RPMI8226 (cell line): ENCODE data around the gene CDH13.

Source experiments
- DNase-seq: peaks from one replicate; pipeline ENCODE4 v3.0.0-alpha.2; 2015

The CDH13 gene

DNA sequence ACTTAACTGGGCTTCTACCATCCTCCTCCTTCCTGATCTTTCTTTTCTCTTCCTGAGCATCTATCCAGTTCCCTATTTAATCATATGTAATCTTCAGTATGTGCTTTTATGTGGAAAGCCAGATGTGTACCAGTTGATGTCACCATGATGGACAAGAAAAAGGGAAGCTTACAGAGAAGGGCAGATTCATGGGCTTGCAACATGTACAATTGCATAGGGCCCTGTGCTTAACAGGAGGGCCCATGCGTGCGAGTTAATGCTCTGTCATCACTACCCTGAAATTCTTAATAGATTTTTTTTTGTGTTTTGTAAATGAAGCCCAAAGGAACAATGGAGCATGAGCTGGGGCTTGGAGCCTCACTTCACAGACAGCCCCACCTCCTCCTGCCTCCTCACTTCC is 124.3 kb downstream of the CDH13 start:
- no peak for DNase-seq

DNA sequence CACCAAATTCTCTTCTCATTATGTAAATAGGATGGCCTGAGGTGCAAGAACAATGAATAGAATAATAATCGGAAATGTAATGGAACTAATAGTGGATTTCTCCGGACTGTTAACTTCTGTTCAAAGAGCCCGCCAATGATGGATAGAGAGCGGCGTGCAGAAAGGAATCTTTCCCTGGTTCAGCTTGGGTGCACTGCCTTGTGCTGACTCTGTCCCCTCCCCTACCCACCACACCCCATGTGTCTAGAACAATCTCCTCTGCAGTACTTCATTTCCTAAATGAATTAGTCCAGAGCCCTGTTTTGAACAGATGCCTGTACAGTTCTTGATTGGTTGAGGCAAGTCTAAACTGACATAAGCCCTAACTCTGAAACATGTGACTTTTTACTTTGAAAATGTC is 125.4 kb downstream of the CDH13 start:
- DNase-seq: no peak

DNA sequence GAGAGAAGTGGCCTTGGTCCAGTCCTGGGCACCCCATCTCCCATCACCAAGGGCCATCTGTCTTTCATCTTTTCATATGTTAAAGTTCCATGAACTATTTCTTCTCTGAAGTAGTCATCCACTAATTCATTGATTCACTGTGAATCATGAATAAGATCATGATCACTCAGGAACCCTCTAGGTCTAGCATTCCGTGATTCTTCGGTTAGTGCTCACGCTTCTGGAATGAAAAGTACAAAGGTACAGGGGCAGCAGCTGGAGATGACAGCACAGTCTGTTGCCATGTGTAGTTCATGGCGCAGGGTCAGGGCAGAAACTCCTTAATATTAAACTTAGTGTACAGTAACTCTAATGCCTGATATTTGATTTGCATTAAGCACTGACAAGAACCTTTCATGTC is 127.1 kb downstream of the CDH13 start:
- no peak for DNase-seq

DNA sequence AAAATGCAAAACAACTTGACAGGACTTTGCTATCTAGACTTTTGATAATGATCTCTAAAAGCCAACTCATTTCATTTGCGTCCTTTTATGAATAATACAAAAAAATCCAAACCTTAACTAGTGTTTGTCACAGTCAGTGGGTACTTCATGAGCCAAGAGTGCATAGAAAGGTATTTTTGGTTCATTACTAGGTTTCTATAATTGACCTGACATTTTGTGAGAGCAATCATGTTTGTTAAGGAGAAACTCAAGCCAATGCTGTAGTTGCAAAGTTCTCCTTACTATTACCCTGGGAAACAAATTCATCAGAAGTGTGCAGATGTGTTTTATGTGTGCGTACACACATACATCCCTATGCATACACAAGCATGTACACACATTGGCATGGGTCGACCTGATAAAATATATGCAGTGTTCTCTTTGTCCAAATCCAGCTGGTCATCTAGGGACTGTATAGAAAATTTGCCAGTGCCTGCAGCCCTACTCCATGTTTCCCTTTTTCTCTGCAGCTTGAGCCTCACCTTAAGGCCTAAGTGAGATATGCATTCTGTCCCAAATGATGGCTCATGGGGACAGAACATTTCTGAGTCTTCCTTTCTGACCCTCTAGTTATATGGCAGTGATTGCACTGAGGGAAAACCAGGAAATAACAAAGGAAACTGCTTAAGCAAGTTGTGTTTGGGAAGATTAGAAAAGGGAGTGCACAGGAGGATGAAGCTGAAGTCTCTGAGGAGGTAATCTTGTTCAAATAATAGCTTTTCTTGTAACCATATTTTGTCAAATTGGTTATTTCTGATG is 128.1 kb downstream of the CDH13 start:
- no peak for DNase-seq

DNA sequence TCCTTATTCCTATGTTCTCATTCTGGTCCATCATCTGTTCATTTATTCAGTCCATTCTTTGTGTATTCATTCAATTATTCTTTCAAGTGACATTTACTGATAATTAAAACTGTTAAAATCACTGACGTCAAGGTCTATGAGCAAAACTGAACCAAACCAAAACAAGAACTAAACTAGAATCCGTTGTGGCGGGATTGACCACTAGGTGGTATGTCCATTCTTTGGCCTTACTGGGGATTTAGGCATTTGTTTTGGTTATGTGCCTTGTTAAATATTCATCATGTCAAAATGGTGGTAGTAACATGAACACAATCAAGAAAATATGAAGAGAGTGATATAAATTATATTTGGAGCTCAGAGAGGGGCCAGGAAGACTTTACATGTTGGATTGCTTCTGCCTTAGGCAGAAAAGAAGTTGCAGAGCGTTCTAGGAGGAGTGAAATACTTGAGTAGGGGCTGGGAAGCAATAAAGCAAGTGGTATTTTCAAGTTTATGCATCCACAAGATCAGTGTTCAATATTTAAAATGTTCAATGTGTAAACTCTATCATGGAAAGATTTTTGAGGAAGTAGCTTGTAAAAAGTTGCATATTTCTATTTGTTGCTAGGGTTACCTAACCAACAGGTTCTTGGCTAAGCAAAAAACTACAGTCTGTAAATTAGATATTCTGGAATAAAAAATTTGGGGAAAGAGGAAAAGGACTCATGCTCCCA is 129.0 kb downstream of the CDH13 start:
- DNase-seq: no peak

DNA sequence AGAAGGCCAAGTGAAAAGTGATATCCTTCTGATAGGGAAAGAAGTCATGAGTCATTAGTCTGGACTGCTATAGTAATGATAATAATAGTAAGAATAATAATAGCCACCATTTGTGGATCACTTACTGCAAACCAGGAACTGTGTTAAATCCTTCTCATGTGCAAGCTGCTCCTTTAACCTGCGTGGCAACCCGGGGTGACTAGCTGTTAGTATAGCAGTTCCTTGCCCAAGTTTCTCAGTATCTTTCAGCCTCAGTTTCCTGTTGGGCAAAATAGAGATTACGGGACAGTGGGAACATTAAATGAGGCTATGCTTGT is 129.5 kb downstream of the CDH13 start:
- no peak for DNase-seq

DNA sequence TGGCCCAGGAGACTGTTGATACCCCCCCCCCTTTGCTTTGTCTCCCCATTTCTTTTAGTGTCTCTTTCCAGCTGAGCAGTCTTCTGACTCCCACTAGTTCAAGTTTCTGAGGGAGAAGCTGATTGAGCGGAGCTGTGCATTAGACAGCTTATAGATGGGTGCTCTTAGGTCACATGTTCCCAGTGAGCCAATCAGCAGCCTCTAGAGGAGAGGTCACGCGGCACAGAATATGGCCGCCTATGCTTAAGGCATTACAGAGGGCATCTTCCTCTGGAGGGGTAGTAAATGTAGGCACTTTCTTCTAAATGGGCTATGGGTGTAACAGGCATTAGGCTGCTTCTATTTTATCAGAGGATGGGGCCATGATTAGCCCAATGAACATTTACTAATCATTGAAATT is 131.6 kb downstream of the CDH13 start:
- no peak for DNase-seq

DNA sequence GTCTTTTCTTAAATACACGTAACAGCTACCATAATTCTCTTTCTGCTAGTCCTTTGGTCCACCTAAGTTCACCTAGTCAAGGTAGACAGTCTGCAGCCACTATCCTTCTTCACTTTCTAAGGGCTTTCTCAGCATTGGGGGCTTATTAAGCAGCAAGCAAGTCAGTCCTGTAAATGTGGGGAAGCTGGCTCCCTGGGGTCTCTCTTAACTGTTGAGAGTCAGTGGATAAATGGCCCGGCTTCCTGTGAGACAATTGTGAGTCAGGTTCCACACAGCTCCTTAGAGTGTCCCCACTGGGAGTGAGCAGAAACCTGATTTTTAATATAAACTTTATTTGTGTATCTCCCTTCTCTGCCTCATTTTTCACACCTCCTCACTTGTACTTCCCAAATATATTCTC is 132.1 kb downstream of the CDH13 start:
- no peak for DNase-seq

DNA sequence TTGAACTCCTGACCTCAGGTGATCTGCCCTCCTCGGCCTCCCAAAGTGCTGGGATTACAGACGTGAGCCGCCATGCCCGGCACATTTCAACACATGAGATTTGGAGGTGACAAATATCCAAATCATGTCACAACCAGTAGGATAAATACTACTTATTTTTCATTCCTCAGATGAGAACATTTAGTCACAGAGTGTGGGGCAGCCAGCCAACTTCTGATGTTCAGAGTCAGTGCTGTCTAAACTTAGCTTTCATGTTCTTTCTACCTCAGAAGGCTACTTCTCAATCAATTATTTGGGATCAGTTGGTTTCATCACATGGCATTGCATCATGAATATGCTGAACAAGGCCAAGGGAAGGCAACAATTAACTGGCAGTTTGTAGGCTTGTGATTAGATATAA is 134.5 kb downstream of the CDH13 start:
- no peak for DNase-seq

DNA sequence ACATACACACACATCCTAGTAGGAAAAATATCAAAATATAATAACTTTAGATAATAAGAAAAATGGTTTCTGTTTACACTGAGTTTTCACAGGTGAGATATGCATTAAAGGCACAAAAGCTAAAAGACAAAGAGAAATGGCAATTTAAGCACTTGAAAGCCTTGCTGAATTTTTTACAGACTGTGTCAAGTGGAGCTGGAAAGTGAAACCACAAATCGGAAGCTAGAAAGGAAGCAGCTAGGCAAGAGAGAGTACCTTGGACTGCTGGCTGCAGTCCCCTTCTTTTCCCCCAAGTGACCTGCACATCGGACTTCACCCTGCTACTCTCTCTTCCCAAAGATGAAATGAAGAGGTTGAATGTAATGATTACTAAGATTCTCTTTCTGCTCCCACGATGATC is 135.1 kb downstream of the CDH13 start:
- DNase-seq: no peak

DNA sequence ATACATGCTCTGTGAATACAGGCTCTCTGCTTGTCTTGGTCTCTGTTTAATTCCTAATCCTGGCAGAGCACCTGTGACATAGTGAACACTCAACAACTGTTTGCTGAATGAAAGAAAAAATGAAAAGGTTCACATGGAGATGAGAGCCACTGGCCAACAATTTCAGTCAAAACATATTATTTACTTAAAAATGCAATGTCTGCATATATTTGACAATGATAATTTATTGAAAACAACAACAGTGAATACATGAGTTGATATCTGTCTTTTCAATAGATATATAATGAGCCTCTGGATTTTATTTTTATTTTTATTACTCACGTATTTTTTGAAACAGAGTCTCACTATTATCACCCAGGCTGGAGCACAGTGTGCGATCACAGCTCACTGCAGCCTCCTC is 136.6 kb downstream of the CDH13 start:
- no peak for DNase-seq

DNA sequence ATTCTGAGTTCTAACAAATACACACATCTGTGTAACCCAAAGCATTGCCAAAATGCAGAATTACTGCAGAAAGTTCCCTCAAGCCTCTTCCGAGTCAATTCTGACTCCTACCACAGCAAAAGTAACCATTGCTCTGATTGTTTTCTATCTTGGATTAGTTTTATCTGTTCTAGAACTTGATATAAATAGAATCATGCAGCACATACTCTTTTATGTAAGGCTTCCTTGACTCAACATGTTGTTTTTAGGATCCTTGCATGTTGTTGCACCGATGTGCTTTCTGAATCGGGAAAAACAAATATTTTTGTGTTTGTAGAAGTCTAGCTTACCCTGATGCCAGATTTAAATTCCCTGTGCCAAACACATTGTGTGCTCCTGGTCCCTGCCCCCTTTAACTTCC is 140.4 kb downstream of the CDH13 start:
- DNase-seq: no peak

DNA sequence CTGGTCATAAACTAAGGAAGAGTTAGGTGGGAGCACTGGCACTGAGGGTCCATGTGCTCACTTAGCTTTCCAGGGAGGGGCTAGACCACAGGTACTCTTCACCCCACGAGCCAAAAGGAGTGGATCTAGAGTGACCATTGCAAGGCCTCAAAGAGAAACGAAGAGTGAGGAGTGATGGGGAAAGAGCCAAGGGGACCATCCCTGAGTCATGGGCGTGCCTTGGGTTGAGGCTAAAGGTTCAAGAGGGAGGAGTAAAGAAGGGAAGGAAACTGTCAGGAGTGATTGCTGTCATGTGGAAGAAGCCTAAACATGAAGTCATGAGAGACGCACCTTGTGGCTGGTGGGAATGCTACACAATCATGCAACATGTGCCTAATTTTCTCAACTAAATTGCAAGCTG is 141.0 kb downstream of the CDH13 start:
- no peak for DNase-seq

DNA sequence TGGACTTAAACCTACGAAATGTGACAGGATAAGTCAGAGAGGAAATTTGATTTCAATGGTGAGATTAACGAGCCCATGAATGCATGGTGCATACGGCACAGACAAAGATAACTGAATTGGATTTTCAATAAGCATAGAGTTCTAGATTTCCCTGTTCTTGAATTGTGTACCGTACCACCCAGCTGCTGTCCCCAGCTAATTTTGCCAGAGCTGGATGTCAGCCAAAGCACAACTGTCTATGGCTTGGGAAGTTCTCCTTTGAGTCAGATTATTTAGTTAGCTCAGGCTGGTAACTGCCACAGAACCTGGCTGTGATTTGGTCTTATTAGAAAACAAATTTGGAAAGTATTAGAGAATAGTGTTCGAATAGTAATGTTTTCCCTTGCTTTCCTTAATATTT is 143.1 kb downstream of the CDH13 start:
- DNase-seq: no peak

DNA sequence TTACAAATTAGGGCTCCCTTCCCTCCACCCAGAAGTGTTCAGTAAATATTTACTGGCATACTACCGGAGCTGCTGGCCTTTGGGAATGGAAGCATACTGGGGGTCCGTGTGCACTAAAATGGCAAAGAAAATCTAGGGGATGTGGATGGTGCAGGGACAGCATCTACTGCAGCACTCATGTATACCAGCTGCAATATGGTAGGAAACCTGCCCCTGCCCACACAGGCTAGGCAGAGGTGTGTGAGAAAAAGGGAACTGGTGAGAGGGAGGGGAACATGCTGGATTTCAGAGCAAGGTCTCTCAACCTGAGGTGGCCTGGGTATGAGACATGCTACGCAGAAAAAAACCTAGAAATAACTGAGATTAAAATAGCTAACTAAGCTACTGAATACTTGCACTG is 145.4 kb downstream of the CDH13 start:
- DNase-seq: no peak

DNA sequence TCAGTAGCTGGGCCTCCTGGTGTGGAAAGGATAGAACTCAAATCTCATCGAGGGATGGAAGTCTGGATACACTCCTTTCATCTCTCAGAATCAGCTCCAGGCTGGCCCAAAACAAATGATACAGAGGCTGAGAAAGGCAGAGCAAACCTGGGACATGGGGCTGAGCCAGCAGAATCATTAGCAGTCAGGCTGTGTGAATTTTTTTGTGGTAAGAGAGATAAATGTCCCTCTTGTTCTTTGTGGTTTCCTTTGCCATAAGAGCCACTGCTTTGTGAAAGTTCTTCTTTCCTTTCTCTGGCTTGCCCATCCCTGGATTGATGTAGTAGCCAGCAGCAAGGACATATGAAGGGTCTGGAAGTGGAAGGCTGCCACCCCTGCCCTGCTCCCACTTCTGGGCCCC is 146.2 kb downstream of the CDH13 start:
- DNase-seq: no peak

DNA sequence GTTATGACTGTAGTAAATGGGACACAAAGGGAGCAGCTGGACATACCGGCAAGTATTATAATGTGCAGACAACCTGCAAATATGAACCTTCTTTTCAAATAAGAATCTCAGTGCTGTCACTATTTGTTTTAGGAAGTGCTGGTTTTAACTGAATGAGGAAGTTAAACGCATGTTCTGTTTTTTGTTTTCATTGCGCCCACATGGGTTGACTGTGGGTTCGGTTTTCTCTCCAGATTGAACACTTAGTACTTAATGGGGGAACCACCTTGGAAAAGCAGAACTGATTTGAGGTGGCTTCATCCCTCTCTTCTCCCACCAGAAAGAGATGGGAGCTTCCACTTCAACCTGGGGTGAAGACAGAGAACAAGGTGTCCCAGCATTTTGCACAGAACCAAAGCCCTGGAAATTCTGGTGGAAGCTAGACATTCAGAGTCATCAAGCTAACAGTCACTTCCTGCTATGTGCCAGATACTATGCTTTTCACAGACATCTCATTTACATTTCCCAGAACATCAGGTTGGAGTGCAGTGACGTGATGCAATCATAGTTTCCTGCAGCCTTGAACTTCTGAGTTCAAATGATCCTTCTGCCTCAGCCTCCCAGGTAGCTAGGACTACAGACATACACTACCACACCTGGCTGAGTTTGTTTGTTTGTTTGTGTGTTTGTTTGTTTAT is 149.8 kb downstream of the CDH13 start:
- DNase-seq: no peak

DNA sequence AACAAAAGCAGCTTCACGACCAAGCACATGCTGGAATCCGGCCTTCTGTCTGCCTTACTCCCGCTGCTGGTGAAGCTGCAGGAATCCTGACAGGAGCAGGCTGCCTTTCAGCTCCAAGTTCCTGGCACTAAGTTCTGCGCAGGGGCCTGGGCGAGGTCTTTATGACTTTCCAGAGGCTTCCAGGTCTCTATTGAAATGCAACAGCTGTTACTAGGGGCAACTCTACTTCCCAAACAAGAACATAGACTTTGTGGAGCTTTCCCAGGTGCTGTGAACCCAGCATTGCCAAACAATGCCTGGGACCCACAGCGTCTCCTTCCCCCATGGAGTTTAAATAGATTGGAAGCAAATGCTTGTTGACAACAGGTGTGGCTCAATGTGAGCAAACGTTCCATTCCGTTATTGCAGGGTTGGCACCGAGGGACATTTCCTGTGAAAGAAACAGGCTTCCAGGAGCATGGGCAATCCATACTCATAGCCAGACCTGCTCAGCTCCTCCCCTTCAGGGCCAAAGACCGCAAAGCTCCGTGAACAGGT is 156.0 kb downstream of the CDH13 start:
- DNase-seq: no peak

DNA sequence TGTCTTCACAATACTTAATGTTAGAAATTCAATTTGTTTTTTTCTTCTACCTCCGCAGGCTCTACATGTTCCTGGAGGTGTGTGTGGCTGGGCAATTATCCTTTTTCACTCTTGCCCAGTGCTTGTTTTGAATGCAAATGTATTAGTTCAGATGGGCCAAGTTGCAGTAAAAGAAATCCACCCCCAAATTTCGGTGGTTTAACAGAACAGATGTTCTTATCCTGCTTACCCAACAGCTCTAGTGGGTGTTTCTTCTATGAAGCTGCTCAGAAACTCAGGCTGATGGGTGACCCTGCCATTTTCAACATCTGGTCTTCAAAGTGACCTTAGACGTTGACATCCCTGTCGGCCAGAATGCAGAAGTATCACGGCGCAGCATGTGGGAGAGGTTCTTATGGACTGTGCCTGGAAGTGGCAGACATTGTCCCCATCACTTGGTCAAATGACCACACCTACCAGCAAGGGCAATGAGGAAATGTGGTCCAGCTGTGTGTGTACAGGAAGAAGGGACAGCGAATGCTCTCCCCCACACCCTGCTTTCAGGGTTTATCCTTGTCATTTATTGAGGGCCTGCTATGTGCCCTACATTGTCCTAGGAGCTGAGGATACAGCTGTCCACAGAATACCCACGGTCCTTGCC is 157.3 kb downstream of the CDH13 start:
- no peak for DNase-seq

DNA sequence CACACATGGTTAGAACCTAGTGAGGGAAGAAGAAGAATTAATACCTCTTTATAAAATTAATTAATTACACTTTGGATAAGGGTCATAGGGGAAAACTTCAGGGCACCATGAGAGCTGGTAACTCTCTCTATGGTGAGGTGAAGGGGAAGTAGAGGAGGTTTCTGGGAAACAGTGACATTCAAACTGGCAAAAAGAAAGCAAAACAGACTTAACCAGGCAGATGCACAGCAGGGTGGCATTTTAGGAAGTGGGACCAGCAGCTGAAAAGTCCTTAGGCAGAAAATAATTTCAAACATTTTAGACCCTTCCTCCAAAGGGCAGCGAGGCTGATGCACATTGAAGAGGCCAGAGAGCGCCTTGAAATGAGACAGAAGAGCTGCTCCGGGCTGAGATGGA is 157.8 kb downstream of the CDH13 start:
- no peak for DNase-seq

DNA sequence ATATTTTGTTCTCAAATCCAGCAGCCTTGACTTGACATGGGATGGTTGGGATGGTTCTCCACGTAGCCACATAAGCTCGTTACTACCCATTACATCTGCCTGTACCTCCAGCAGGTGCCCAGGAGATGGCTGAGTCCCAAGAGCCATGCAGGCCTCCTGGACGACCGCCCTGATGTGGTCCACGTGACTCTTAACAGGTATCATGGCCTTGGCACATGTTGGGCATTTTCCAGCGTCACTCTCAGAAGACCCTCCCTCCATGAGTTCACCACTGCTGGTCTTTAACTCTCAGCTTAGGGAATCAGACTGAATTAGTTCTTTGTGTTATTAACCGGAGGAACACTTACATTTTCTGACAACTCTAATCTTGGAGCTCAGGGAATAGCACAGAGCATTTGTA is 161.5 kb downstream of the CDH13 start:
- no peak for DNase-seq

DNA sequence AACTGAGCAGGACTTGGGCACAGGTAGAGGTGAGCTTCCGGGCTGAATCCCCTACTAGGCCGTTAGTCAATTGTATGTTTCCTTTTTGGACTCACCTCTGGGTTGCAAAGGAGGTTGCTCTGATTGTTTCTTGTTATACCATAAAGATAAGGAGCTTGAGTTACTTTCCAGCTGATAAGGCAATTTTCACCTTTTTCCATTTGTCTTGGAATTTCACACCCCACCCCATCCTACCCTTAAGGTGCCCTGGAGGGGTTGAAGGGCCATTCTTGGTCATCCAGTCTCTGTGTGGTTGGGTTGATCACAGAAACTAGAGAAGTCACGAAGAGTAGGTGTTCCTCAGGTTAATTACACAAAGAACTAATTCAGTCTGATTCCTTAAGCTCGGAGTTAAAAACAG is 162.2 kb downstream of the CDH13 start:
- no peak for DNase-seq

DNA sequence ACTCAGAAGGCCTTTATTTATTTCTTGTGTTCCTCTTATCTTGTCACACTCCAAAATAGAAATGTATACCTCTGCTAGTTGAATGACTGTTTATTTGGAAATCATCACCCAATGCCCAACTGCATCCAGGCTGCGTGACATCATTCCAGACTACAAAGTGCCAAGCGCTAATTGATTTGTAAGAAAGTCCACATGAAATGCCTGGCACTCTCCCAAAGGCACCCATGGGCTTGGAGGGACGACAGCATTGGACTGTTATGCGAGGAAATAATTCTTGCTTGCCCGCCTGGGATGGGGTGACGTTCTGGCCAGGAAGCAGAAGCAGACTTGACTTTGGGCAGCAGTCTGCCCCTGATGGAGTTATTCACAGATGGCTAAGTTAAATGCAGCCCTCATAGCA is 165.9 kb downstream of the CDH13 start:
- no peak for DNase-seq
